ENCODE data around the gene BIN1. TPM values are rescaled to one million over a fixed set of nuclear protein-coding genes. Genes with fewer than 3 reads are reported as not detected.

The BIN1 gene
- polyA plus RNA-seq, 1 donor from 2014 or later = 61.9 TPM

DNA sequence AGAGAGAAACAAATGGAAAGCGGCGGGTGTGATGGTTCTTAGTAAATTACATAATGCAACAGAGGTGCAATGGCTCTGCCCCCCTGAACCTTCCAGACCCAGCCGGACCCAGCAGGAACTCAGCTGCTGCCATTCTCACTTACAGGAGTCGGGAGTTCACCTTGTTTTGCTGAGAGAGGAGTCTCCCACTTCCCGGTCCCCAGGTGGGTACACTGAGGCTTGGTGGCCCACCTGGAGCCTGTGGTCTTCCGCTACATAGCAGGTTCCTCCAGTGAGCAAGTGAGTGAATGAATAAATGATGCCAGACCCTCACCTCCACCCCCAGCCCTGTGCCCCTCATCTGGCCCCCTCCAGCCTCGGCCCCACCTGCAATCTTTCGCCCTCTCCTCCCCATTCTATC, 11.2 kb downstream of the BIN1 start:
- no peaks in the 10 kb centered on the region for H3K27me3 ChIP-seq (ENCODE audit: insufficient read depth, low read depth, low read length)
- H3K4me2 ChIP-seq (ENCODE audit: low read length) = no peak overlapping the region
- H3K4me3 ChIP-seq (ENCODE audit: low read length) = no peak overlapping the region
- no peaks in the 10 kb centered on the region for H3K9me2 ChIP-seq (ENCODE audit: insufficient read depth, low read length)
- TF ChIP-seq MXI1 (conservative IDR thresholded peaks at IDR 0.05; ENCODE audit: poor library complexity, severe bottlenecking) (no peak), TAF1 (IDR thresholded peaks at IDR 0.05; ENCODE audit: low read depth) (no peak), SMC3 (conservative IDR thresholded peaks at IDR 0.05; ENCODE audit: poor library complexity) (no peak), RAD21 (conservative IDR thresholded peaks at IDR 0.05) (no peak), EP300 (conservative IDR thresholded peaks at IDR 0.05; ENCODE audit: poor library complexity, severe bottlenecking) (no peak), EZH2 (IDR thresholded peaks at IDR 0.05; ENCODE audit: borderline replicate concordance, insufficient read depth, low read length, poor library complexity, severe bottlenecking) (no peak), POLR2AphosphoS5 (IDR thresholded peaks at IDR 0.05) (no peak)
- TF ChIP-seq, protein P1, sequence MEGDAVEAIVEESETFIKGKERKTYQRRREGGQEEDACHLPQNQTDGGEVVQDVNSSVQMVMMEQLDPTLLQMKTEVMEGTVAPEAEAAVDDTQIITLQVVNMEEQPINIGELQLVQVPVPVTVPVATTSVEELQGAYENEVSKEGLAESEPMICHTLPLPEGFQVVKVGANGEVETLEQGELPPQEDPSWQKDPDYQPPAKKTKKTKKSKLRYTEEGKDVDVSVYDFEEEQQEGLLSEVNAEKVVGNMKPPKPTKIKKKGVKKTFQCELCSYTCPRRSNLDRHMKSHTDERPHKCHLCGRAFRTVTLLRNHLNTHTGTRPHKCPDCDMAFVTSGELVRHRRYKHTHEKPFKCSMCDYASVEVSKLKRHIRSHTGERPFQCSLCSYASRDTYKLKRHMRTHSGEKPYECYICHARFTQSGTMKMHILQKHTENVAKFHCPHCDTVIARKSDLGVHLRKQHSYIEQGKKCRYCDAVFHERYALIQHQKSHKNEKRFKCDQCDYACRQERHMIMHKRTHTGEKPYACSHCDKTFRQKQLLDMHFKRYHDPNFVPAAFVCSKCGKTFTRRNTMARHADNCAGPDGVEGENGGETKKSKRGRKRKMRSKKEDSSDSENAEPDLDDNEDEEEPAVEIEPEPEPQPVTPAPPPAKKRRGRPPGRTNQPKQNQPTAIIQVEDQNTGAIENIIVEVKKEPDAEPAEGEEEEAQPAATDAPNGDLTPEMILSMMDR (IDR thresholded peaks at IDR 0.05; ENCODE audit: poor library complexity, severe bottlenecking) = no peak
- TF ChIP-seq, protein P2, sequence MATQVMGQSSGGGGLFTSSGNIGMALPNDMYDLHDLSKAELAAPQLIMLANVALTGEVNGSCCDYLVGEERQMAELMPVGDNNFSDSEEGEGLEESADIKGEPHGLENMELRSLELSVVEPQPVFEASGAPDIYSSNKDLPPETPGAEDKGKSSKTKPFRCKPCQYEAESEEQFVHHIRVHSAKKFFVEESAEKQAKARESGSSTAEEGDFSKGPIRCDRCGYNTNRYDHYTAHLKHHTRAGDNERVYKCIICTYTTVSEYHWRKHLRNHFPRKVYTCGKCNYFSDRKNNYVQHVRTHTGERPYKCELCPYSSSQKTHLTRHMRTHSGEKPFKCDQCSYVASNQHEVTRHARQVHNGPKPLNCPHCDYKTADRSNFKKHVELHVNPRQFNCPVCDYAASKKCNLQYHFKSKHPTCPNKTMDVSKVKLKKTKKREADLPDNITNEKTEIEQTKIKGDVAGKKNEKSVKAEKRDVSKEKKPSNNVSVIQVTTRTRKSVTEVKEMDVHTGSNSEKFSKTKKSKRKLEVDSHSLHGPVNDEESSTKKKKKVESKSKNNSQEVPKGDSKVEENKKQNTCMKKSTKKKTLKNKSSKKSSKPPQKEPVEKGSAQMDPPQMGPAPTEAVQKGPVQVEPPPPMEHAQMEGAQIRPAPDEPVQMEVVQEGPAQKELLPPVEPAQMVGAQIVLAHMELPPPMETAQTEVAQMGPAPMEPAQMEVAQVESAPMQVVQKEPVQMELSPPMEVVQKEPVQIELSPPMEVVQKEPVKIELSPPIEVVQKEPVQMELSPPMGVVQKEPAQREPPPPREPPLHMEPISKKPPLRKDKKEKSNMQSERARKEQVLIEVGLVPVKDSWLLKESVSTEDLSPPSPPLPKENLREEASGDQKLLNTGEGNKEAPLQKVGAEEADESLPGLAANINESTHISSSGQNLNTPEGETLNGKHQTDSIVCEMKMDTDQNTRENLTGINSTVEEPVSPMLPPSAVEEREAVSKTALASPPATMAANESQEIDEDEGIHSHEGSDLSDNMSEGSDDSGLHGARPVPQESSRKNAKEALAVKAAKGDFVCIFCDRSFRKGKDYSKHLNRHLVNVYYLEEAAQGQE (IDR thresholded peaks at IDR 0.05; ENCODE audit: borderline replicate concordance) = no peak
- no peak overlapping the region for H3K27ac ChIP-seq (ENCODE audit: low read length)
- no peak overlapping the region for H3K9ac ChIP-seq (ENCODE audit: low read length)
- H3K36me3 ChIP-seq (ENCODE audit: insufficient read depth, low read length) = no peaks in the 10 kb centered on the region
- H4K20me1 ChIP-seq (ENCODE audit: insufficient read depth) = no peaks in the 10 kb centered on the region
- no peak overlapping the region for H2AFZ ChIP-seq (ENCODE audit: low read depth, low read length)
- H3F3A ChIP-seq (ENCODE audit: insufficient read depth, low read length, poor library complexity, severe bottlenecking) = no peaks in the 10 kb centered on the region
- no peaks in the 10 kb centered on the region for H3K79me2 ChIP-seq (replicated peaks; ENCODE audit: insufficient read depth, low read length)
- H3K9me3 ChIP-seq (ENCODE audit: low read length) = no peaks in the 10 kb centered on the region

DNA sequence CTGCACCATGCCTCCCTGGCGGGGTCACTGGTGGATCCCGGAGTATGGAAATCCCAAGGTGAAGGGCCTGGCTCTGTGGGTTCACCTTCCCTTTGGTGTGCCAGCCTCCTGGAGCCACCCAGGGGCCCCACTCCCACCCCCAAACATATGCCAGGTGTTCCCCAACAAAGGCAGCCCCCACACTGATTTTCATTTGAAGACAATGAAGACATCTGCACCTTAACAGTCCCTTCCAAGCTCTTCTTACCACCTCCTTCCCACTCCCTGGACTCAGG, 11.7 kb downstream of the BIN1 start:
- H3K27ac ChIP-seq (ENCODE audit: low read length) = no peak overlapping the region
- no peaks in the 10 kb centered on the region for H3K9me2 ChIP-seq (ENCODE audit: insufficient read depth, low read length)
- H4K20me1 ChIP-seq (ENCODE audit: insufficient read depth) = no peaks in the 10 kb centered on the region
- no peaks in the 10 kb centered on the region for H3F3A ChIP-seq (ENCODE audit: insufficient read depth, low read length, poor library complexity, severe bottlenecking)
- no peaks in the 10 kb centered on the region for H3K9me3 ChIP-seq (ENCODE audit: low read length)
- H3K4me3 ChIP-seq (ENCODE audit: low read length) = no peak overlapping the region
- H3K79me2 ChIP-seq (replicated peaks; ENCODE audit: insufficient read depth, low read length) = no peaks in the 10 kb centered on the region
- H2AFZ ChIP-seq (ENCODE audit: low read depth, low read length) = no peak overlapping the region
- H3K36me3 ChIP-seq (ENCODE audit: insufficient read depth, low read length) = no peaks in the 10 kb centered on the region
- no peak for TF ChIP-seq RAD21 (conservative IDR thresholded peaks at IDR 0.05)
- TF ChIP-seq TAF1 (IDR thresholded peaks at IDR 0.05; ENCODE audit: low read depth) = no peak
- TF ChIP-seq EP300 (conservative IDR thresholded peaks at IDR 0.05; ENCODE audit: poor library complexity, severe bottlenecking) = no peak
- TF ChIP-seq, protein P2 (IDR thresholded peaks at IDR 0.05; ENCODE audit: borderline replicate concordance) = no peak
- no peak for TF ChIP-seq SMC3 (conservative IDR thresholded peaks at IDR 0.05; ENCODE audit: poor library complexity)
- TF ChIP-seq, protein P1 (IDR thresholded peaks at IDR 0.05; ENCODE audit: poor library complexity, severe bottlenecking) = no peak
- no peak for TF ChIP-seq EZH2 (IDR thresholded peaks at IDR 0.05; ENCODE audit: borderline replicate concordance, insufficient read depth, low read length, poor library complexity, severe bottlenecking)
- TF ChIP-seq POLR2AphosphoS5 (IDR thresholded peaks at IDR 0.05) = no peak
- no peak for TF ChIP-seq MXI1 (conservative IDR thresholded peaks at IDR 0.05; ENCODE audit: poor library complexity, severe bottlenecking)
- H3K27me3 ChIP-seq (ENCODE audit: insufficient read depth, low read depth, low read length) = no peaks in the 10 kb centered on the region
- H3K4me2 ChIP-seq (ENCODE audit: low read length) = no peak overlapping the region
- no peak overlapping the region for H3K9ac ChIP-seq (ENCODE audit: low read length)
